ENCODE data around the gene TCEA2. TPM values are rescaled to one million over a fixed set of nuclear protein-coding genes. Genes with fewer than 3 reads are reported as not detected.

The TCEA2 gene
- total RNA-seq, 1 donor from 2014 or later = 73.1 TPM

GRCh38 chr20:64067005-64067632 lies 4.1 kb downstream of the TCEA2 start:
- Mint-ChIP-seq H3K4me3 (ENCODE audit: unreplicated experiment) (no peak overlapping the region), H3K27ac (ENCODE audit: unreplicated experiment) (no peak overlapping the region), H3K27me3 (ENCODE audit: unreplicated experiment) (no peaks in the 10 kb centered on the region), H3K9me3 (ENCODE audit: unreplicated experiment) (no peaks in the 10 kb centered on the region), H3K36me3 (ENCODE audit: unreplicated experiment) (no peaks in the 10 kb centered on the region), H3K4me1 (ENCODE audit: unreplicated experiment) (peaks cover 20% of the 10 kb centered on the region)
- DNase-seq (ENCODE audit: extremely low spot score, unreplicated experiment) = no peak
- TF ChIP-seq CTCF (IDR thresholded peaks at IDR 0.05) = no peak

DNA sequence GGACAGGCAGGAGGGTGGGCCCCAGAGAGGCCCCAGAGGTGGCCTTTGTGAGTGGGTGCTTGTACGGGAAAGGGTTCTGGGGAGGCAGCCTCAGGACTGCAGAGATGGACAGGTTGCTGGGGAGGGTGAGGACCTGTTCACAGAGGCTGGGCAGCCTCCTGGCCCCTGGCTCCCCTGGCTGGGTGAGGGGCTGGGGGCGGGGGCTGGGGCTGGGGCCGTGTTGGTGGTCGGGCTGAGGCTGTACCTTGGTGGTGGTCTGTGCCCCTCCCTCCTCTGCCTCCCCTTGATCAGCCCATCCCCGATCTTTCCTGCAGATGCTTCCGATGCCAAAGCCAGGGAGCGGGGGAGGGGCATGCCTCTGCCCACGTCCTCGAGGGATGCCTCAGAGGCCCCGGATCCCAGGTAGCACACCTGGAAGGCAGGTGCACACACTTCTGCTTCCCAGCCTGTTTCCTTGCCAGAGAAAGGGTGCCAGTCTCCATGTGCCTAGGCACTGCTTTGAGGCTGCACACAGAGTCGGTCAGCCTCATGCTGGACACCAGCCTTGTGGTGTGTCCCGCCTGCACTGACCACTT lies 4.8 kb downstream of the TCEA2 start:
- H3K4me3 Mint-ChIP-seq (ENCODE audit: unreplicated experiment) = no peak overlapping the region
- no peak for TF ChIP-seq CTCF (IDR thresholded peaks at IDR 0.05)
- no peaks in the 10 kb centered on the region for H3K27me3 Mint-ChIP-seq (ENCODE audit: unreplicated experiment)
- no peak for DNase-seq (ENCODE audit: extremely low spot score, unreplicated experiment)
- H3K27ac Mint-ChIP-seq (ENCODE audit: unreplicated experiment) = no peak overlapping the region
- no peaks in the 10 kb centered on the region for H3K9me3 Mint-ChIP-seq (ENCODE audit: unreplicated experiment)
- peaks cover 20% of the 10 kb centered on the region for H3K4me1 Mint-ChIP-seq (ENCODE audit: unreplicated experiment)
- H3K36me3 Mint-ChIP-seq (ENCODE audit: unreplicated experiment) = peaks cover 5% of the 10 kb centered on the region

GRCh38 chr20:64068386-64069208 lies 5.6 kb downstream of the TCEA2 start:
- H3K4me1 Mint-ChIP-seq (ENCODE audit: unreplicated experiment) = peaks cover 19% of the 10 kb centered on the region
- DNase-seq (ENCODE audit: extremely low spot score, unreplicated experiment) = no peak
- no peaks in the 10 kb centered on the region for H3K9me3 Mint-ChIP-seq (ENCODE audit: unreplicated experiment)
- H3K27ac Mint-ChIP-seq (ENCODE audit: unreplicated experiment) = no peak overlapping the region
- H3K27me3 Mint-ChIP-seq (ENCODE audit: unreplicated experiment) = no peaks in the 10 kb centered on the region
- H3K36me3 Mint-ChIP-seq (ENCODE audit: unreplicated experiment) = peaks cover 5% of the 10 kb centered on the region
- no peak for TF ChIP-seq CTCF (IDR thresholded peaks at IDR 0.05)
- H3K4me3 Mint-ChIP-seq (ENCODE audit: unreplicated experiment) = no peak overlapping the region

DNA sequence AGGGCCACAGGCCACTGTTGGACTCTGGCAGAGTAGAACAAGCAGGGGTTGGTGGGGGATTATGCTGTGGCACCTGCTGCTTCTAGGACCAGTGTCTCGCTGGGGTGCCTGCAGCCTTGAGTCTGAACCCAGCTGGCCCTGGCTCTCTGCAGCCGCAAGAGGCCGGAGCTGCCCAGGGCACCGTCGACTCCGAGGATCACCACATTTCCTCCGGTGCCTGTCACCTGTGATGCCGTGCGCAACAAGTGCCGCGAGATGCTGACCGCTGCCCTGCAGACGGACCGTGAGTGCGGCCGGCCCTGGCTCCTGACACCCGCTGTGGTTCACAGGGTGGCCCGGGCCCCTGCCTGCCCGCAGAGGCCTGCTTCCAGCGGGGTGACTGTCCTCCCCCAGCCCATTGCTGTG lies 6.2 kb downstream of the TCEA2 start:
- H3K4me1 Mint-ChIP-seq (ENCODE audit: unreplicated experiment) = peaks cover 13% of the 10 kb centered on the region
- TF ChIP-seq CTCF (IDR thresholded peaks at IDR 0.05) = no peak
- no peak for DNase-seq (ENCODE audit: extremely low spot score, unreplicated experiment)
- no peak overlapping the region for H3K4me3 Mint-ChIP-seq (ENCODE audit: unreplicated experiment)
- peaks cover 5% of the 10 kb centered on the region for H3K36me3 Mint-ChIP-seq (ENCODE audit: unreplicated experiment)
- no peaks in the 10 kb centered on the region for H3K27me3 Mint-ChIP-seq (ENCODE audit: unreplicated experiment)
- no peak overlapping the region for H3K27ac Mint-ChIP-seq (ENCODE audit: unreplicated experiment)
- H3K9me3 Mint-ChIP-seq (ENCODE audit: unreplicated experiment) = no peaks in the 10 kb centered on the region

- no peak overlapping the region for H3K4me3 Mint-ChIP-seq (ENCODE audit: unreplicated experiment)
Measured at GRCh38 chr20:64069614-64070243, 6.7 kb downstream of the TCEA2 start.

More at GRCh38 chr20:64069614-64070243, 6.7 kb downstream of the TCEA2 start:
- Mint-ChIP-seq H3K27ac (ENCODE audit: unreplicated experiment) (no peak overlapping the region), H3K4me1 (ENCODE audit: unreplicated experiment) (peaks cover 8% of the 10 kb centered on the region), H3K27me3 (ENCODE audit: unreplicated experiment) (no peaks in the 10 kb centered on the region), H3K9me3 (ENCODE audit: unreplicated experiment) (no peaks in the 10 kb centered on the region), H3K36me3 (ENCODE audit: unreplicated experiment) (peaks cover 5% of the 10 kb centered on the region)
- DNase-seq (ENCODE audit: extremely low spot score, unreplicated experiment) = no peak
- TF ChIP-seq CTCF (IDR thresholded peaks at IDR 0.05) = peak; percentile 81
